NB4 (cell line): ENCODE measurements around the gene MAD2L1.

Source experiments
- POLR2A ChIP-seq: IDR thresholded peaks from 2 replicates; pipeline ENCODE4 v1.6.1; 2011; ENCODE audit warnings: mild to moderate bottlenecking; ENCODE audit not compliant: insufficient read length; ENCODE audit errors: extremely low read depth
- TF ChIP-seq, protein P1 (sequence below): IDR thresholded peaks from one replicate; pipeline ENCODE4 v1.5.1; 2012; ENCODE audit warnings: low read depth, low read length
- TF ChIP-seq, protein P2 (sequence below): IDR thresholded peaks from 2 replicates; pipeline ENCODE4 v1.6.1; 2011; ENCODE audit warnings: low read depth, low read length

DNA sequence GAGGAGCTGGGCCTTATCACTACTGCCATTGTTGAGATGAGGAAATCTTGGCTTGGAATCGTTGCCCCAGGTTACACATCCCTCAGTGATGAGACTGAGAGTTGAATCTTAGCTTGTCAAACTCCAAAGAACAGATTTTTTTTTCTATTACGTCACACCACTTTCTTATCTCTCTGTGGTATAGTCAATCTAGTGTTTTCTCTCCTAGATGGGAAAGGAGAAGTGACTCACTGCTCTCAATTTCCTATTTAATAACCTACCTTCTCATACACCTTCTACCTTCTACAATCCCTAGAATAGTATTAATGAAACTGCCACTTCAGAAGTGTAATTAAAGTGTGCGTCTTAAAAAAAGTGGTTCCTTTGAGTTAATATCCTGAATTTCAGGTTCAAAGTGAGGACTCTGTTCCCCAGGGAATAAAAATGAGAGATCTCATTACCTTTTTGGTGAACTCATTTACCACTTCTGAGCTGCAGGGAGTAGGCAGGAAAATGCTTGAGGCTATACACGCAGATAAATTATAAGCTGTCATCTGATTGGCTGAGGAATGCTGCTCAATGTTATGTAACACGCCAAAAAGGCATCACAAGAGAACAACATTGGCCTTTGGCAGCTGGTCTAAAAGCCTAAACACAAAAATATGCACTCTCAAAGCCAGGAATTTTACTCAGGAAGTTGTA is 59.3 kb downstream of the MAD2L1 start:
- TF ChIP-seq, protein P1, sequence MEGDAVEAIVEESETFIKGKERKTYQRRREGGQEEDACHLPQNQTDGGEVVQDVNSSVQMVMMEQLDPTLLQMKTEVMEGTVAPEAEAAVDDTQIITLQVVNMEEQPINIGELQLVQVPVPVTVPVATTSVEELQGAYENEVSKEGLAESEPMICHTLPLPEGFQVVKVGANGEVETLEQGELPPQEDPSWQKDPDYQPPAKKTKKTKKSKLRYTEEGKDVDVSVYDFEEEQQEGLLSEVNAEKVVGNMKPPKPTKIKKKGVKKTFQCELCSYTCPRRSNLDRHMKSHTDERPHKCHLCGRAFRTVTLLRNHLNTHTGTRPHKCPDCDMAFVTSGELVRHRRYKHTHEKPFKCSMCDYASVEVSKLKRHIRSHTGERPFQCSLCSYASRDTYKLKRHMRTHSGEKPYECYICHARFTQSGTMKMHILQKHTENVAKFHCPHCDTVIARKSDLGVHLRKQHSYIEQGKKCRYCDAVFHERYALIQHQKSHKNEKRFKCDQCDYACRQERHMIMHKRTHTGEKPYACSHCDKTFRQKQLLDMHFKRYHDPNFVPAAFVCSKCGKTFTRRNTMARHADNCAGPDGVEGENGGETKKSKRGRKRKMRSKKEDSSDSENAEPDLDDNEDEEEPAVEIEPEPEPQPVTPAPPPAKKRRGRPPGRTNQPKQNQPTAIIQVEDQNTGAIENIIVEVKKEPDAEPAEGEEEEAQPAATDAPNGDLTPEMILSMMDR, result no peak
- no peak for TF ChIP-seq POLR2A
- TF ChIP-seq, protein P2, sequence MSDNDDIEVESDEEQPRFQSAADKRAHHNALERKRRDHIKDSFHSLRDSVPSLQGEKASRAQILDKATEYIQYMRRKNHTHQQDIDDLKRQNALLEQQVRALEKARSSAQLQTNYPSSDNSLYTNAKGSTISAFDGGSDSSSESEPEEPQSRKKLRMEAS, result no peak
